HL-60 (cell line): ENCODE measurements around the gene NR3C2.

Source experiments
- DNase-seq, 2 experiments: peaks; one replicate each; pipeline ENCODE4 v3.0.0-alpha.2; 2010 to 2020; ENCODE audit warnings: low read depth in 1 of 2, low spot score in 1 of 2
- H3K27ac ChIP-seq: fragments of 250-450 bp; sonication (Bioruptor Pico); replicated peaks from 2 replicates; pipeline ENCODE4 v1.5.1; 2020; ENCODE audit warnings: mild to moderate bottlenecking, moderate library complexity
- H3K27me3 ChIP-seq: fragments of 250-450 bp; sonication (Bioruptor Pico); 2 replicates; pipeline ENCODE4 v1.5.1; 2021; ENCODE audit warnings: mild to moderate bottlenecking, moderate library complexity; ENCODE audit not compliant: insufficient read depth, poor library complexity, severe bottlenecking
- H3K4me3 ChIP-seq: replicated peaks from 2 replicates; pipeline ENCODE4 v1.5.1; 2011; ENCODE audit warnings: mild to moderate bottlenecking, control low read depth, low read length; ENCODE audit not compliant: insufficient read depth
- GABPA ChIP-seq: IDR thresholded peaks from 2 replicates; pipeline ENCODE4 v1.6.1; 2012; ENCODE audit warnings: low read depth
- POLR2AphosphoS5 ChIP-seq: IDR thresholded peaks from 2 replicates; pipeline ENCODE4 v1.6.1; 2012; ENCODE audit warnings: low read depth
- REST ChIP-seq: IDR thresholded peaks from 2 replicates; pipeline ENCODE4 v1.6.1; 2012; ENCODE audit warnings: low read depth; ENCODE audit not compliant: insufficient replicate concordance
- SPI1 ChIP-seq: IDR thresholded peaks from 2 replicates; pipeline ENCODE4 v1.6.1; 2012; ENCODE audit warnings: low read depth, mild to moderate bottlenecking, borderline replicate concordance
- TF ChIP-seq, protein P1 (sequence below): IDR thresholded peaks from one replicate; pipeline ENCODE4 v1.5.1; 2011; ENCODE audit warnings: low read length, control low read depth, inconsistent platforms; ENCODE audit not compliant: insufficient read depth

Gene NR3C2

GRCh38 chr4:148051403-148051802 is 390.8 kb downstream of the NR3C2 start:
- no peak for DNase-seq
- H3K27me3 ChIP-seq = no peaks in the 10 kb centered on the region
- TF ChIP-seq POLR2AphosphoS5 = no peak
- TF ChIP-seq, protein P1, sequence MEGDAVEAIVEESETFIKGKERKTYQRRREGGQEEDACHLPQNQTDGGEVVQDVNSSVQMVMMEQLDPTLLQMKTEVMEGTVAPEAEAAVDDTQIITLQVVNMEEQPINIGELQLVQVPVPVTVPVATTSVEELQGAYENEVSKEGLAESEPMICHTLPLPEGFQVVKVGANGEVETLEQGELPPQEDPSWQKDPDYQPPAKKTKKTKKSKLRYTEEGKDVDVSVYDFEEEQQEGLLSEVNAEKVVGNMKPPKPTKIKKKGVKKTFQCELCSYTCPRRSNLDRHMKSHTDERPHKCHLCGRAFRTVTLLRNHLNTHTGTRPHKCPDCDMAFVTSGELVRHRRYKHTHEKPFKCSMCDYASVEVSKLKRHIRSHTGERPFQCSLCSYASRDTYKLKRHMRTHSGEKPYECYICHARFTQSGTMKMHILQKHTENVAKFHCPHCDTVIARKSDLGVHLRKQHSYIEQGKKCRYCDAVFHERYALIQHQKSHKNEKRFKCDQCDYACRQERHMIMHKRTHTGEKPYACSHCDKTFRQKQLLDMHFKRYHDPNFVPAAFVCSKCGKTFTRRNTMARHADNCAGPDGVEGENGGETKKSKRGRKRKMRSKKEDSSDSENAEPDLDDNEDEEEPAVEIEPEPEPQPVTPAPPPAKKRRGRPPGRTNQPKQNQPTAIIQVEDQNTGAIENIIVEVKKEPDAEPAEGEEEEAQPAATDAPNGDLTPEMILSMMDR = no peak
- TF ChIP-seq SPI1 = no peak
- TF ChIP-seq GABPA = no peak
- TF ChIP-seq REST = no peak
- no peak overlapping the region for H3K4me3 ChIP-seq
- no peak overlapping the region for H3K27ac ChIP-seq

DNA sequence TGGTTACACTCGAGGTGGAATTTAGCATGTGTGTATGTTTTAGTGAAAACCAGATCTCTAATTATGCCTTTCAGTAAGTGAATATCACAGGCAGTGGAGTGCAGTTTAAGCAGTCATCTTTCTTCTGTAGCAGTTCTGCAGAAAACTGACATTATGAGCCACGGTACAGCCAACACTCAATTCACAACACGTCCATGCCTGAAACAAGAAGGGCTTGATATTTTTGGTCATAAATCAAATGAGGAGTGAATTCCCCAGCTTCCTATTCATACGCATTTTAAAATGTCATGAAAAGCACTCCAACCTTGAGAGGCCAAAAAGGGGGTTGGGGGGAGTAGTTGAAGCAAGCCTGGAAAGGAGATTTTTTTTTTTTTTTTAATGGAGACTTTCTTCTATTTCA is 393.6 kb downstream of the NR3C2 start:
- TF ChIP-seq, protein P1 = no peak
- TF ChIP-seq POLR2AphosphoS5 (no peak), GABPA (no peak), REST (no peak), SPI1 (no peak)
- Histone ChIP-seq H3K27me3 (no peaks in the 10 kb centered on the region), H3K4me3 (no peak overlapping the region), H3K27ac (no peak overlapping the region)
- no peak for DNase-seq

- no peak overlapping the region for H3K27ac ChIP-seq
- DNase-seq = no peak
- no peaks in the 10 kb centered on the region for H3K27me3 ChIP-seq
- no peak overlapping the region for H3K4me3 ChIP-seq
- no peak for TF ChIP-seq REST
- TF ChIP-seq SPI1 = no peak
- TF ChIP-seq, protein P1 = no peak
- TF ChIP-seq POLR2AphosphoS5 = no peak
- no peak for TF ChIP-seq GABPA
Observed at GRCh38 chr4:148044912-148045352, 397.3 kb downstream of the NR3C2 start.
